HFFc6 (cell line): ENCODE data around the gene CELA2A. TPM values are rescaled to one million over a fixed set of nuclear protein-coding genes. Genes with fewer than 3 reads are reported as not detected.
"Not testable (repeated sequence)": the region's sequence is repeated elsewhere in the genome, so short reads cannot be mapped to it uniquely, and the experiment has no call there.

Experiments used
- DNase-seq: peaks from one replicate; pipeline ENCODE4 v3.0.0-alpha.2; 2018
- H3K27ac Mint-ChIP-seq: 2 replicates; pipeline ENCODE4 v1.8.0; 2020; ENCODE audit warnings: mild to moderate bottlenecking, mixed read lengths
- H3K27me3 Mint-ChIP-seq: 2 replicates; pipeline ENCODE4 v1.8.0; 2021; ENCODE audit warnings: mild to moderate bottlenecking, moderate library complexity, mixed read lengths; ENCODE audit not compliant: insufficient read depth
- H3K36me3 Mint-ChIP-seq: 2 replicates; pipeline ENCODE4 v1.8.0; 2021; ENCODE audit warnings: low read depth, mixed read lengths
- H3K4me1 Mint-ChIP-seq: 2 replicates; pipeline ENCODE4 v1.8.0; 2020; ENCODE audit warnings: low read depth, mixed read lengths
- H3K4me3 Mint-ChIP-seq: 2 replicates; pipeline ENCODE4 v1.8.0; 2020; ENCODE audit warnings: mild to moderate bottlenecking, moderate library complexity, mixed read lengths
- H3K9me3 Mint-ChIP-seq: 2 replicates; pipeline ENCODE4 v1.8.0; 2020; ENCODE audit warnings: mild to moderate bottlenecking, mixed read lengths
- CTCF ChIP-seq: fragments of 200-600 bp; sonication (generic); IDR thresholded peaks from 2 replicates; pipeline ENCODE4 v1.5.0; 2021; ENCODE audit warnings: antibody characterized with exemption, mild to moderate bottlenecking
- total RNA-seq, 6 experiments: library from RNA; stranded (reverse); fragmentation: NEBNext Ultra II Directional; extraction: Animal tissue kit (Norgen Biotek cat#: 25700); gene quantifications; 2 replicates in 1 of 6; 3 replicates in 5 of 6; pipeline ENCODE4 v1.2.3, GENCODE V29; 2021

CELA2A gene
- total RNA-seq, 6 experiments from 2014 or later = not detected

GRCh38 chr1:15452866-15453571 is 3.5 kb upstream of the CELA2A start:
- no peak for TF ChIP-seq CTCF
- H3K27ac Mint-ChIP-seq = no peak overlapping the region
- H3K36me3 Mint-ChIP-seq = peaks cover 5% of the 10 kb centered on the region; the same call in 1 of the 2 replicates
- H3K4me1 Mint-ChIP-seq = peaks cover 14% of the 10 kb centered on the region
- peaks cover 21% of the 10 kb centered on the region for H3K27me3 Mint-ChIP-seq
- DNase-seq = no peak
- H3K4me3 Mint-ChIP-seq = no peak overlapping the region
- no peaks in the 10 kb centered on the region for H3K9me3 Mint-ChIP-seq

DNA sequence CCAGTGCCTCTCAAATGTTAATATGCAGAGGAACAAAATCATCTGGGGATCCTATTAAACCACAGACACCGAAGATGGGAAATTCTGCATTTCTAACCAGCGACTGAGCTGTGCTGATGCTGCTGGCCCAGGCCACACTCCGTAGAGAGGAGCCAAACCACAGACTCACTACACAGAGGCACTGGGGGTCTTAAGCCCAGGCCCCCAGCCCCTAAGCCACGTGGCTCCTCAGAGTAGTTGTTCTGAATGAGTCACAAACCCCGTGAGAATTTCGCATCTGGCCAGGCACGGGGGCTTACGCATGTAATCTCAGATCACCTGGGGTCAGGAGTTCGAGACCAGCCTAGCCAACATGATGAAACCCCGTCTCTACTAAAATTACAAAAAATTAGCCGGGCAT is 2.8 kb upstream of the CELA2A start:
- peaks cover 21% of the 10 kb centered on the region for H3K27me3 Mint-ChIP-seq
- no peaks in the 10 kb centered on the region for H3K9me3 Mint-ChIP-seq
- H3K4me3 Mint-ChIP-seq = no peak overlapping the region
- H3K27ac Mint-ChIP-seq = no peak overlapping the region
- DNase-seq = no peak
- H3K4me1 Mint-ChIP-seq = peaks cover 14% of the 10 kb centered on the region
- H3K36me3 Mint-ChIP-seq = peaks cover 5% of the 10 kb centered on the region; the same call in 1 of the 2 replicates
- no peak for TF ChIP-seq CTCF

DNA sequence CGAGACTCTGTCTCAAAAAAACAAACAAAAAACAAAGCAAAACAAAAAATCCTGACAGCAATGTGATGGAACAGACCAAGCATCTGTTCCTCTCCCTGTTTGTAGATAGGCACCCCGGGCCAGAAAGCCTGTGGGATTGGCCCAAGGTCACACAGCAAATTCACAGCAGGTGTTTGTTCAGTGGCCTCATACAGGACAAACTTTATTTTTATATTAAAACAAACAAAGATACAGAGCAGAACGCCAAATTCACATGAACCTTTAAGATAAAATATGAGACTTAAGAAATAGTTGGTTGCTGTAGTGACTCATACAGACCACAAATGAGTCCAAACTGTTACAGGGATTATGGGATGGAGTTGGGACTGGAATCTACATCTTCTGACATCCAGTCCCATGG is 2.3 kb upstream of the CELA2A start:
- DNase-seq = peak; percentile 37
- Mint-ChIP-seq H3K27ac (no peak overlapping the region), H3K27me3 (peaks cover 18% of the 10 kb centered on the region), H3K4me1 (peaks cover 14% of the 10 kb centered on the region), H3K9me3 (no peaks in the 10 kb centered on the region), H3K36me3 (peaks cover 5% of the 10 kb centered on the region; the same call in 1 of the 2 replicates), H3K4me3 (no peak overlapping the region)
- TF ChIP-seq CTCF = no peak

DNA sequence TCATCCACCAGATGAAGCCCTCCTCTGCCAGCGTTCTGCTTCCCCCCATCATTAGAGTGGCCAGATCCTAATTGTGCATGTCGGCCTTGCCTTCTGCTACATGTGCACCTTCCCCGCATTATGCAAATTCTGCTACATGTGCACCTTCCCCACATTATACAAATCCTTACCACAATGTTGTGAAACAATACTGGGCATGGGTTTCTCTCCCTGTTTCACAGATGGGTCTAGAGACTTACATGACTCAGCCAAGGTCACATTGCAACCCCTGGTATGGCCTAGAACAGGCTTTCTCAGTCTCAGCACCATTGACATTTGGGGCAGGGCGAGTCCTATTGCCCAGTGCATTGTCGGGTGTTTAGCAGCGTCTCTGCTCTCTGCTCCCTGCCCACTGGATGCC is 1.0 kb upstream of the CELA2A start:
- Mint-ChIP-seq H3K9me3 (no peaks in the 10 kb centered on the region), H3K4me3 (no peak overlapping the region), H3K4me1 (peaks cover 27% of the 10 kb centered on the region), H3K27me3 (peaks cover 16% of the 10 kb centered on the region), H3K27ac (no peak overlapping the region), H3K36me3 (peaks cover 5% of the 10 kb centered on the region; the same call in 1 of the 2 replicates)
- DNase-seq = no peak
- no peak for TF ChIP-seq CTCF

DNA sequence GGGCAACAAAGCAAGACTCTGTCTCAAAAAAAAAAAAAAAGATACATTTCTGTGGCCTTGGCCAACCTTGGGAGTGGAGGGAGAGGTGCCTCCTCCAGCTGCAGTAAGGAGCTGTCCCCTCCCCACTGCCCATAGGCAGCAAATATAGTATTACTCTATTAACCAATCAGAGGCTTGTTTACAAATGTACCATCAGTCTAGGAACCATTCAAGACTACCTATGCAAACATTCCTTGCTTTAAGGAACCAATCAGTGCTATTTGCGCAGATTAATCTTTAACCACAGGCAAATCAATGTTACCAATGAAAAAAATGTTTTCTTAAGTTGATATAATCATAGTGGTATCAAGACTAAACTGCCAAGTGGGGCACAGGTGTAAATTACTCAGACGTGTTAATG is 1.1 kb downstream of the CELA2A start:
- Mint-ChIP-seq H3K27ac (no peak overlapping the region), H3K4me3 (no peak overlapping the region), H3K9me3 (no peaks in the 10 kb centered on the region), H3K27me3 (peaks cover 15% of the 10 kb centered on the region), H3K36me3 (no peaks in the 10 kb centered on the region), H3K4me1 (peaks cover 28% of the 10 kb centered on the region)
- DNase-seq = no peak
- no peak for TF ChIP-seq CTCF

DNA sequence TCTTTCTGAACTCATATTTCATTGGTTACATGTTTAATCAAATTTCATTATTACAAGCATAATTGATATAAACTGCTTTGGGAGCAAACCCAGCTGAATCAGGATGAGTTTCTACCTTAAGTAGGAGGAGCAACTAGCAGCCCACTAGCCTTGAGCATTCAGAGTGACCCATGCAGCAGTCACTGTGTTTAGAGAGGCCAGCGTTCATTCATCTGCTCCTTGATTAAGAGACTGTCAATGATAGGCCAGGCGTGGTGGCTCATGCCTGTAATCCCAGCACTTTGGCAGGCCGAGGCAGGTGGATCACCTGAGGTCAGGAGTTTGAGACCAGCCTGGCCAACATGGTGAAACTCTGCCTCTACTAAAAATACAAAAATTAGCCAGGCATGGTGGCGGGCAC is 1.9 kb downstream of the CELA2A start:
- not testable (repeated sequence) for H3K9me3 Mint-ChIP-seq, H3K36me3 Mint-ChIP-seq, H3K27ac Mint-ChIP-seq, DNase-seq, H3K4me3 Mint-ChIP-seq
- Mint-ChIP-seq H3K4me1 (peaks cover 28% of the 10 kb centered on the region), H3K27me3 (peaks cover 17% of the 10 kb centered on the region)
